GM12878 (cell line): ENCODE data around the gene MRTFA.

Source experiments
- TCF12 ChIP-seq: IDR thresholded peaks from 2 replicates; pipeline ENCODE4 v1.6.1; 2011; ENCODE audit warnings: low read depth, mild to moderate bottlenecking, low read length
- TF ChIP-seq, protein P1 (sequence below): fragments of 450-650 bp; conservative IDR thresholded peaks from 2 replicates; pipeline ENCODE4 v1.6.1; 2017; ENCODE audit warnings: mild to moderate bottlenecking, moderate library complexity

DNA sequence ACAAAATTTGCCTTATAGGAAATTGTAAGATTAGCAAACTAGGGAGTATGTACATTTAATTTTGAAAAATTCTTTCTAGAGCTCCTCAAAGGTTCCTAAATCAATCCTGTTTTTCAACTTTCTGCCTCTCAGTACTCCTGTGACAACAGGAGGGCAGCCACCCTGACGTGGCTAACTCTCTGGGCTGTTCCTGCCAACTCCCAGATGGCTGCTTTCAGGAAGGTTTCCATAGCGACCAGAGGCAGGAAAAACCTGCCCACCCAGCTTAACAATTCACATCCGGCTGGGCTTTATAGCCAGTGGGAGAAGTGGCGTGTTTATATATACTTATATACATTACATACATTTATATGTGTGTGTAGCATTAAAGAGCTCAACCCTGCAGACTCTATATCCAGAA is 239.6 kb downstream of the MRTFA start:
- no peak for TF ChIP-seq TCF12
- TF ChIP-seq, protein P1, sequence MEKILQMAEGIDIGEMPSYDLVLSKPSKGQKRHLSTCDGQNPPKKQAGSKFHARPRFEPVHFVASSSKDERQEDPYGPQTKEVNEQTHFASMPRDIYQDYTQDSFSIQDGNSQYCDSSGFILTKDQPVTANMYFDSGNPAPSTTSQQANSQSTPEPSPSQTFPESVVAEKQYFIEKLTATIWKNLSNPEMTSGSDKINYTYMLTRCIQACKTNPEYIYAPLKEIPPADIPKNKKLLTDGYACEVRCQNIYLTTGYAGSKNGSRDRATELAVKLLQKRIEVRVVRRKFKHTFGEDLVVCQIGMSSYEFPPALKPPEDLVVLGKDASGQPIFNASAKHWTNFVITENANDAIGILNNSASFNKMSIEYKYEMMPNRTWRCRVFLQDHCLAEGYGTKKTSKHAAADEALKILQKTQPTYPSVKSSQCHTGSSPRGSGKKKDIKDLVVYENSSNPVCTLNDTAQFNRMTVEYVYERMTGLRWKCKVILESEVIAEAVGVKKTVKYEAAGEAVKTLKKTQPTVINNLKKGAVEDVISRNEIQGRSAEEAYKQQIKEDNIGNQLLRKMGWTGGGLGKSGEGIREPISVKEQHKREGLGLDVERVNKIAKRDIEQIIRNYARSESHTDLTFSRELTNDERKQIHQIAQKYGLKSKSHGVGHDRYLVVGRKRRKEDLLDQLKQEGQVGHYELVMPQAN, result no peak
